H1 (cell line): ENCODE data around the gene BRSK2. TPM values are rescaled to one million over a fixed set of nuclear protein-coding genes. Genes with fewer than 3 reads are reported as not detected.

ENCODE experiments used
- ASH2L ChIP-seq: fragments of 200-600, 300-600 bp; sonication (generic); IDR thresholded peaks from one replicate; pipeline ENCODE4 v1.7.1; 2017; ENCODE audit warnings: low read length
- ATF3 ChIP-seq: IDR thresholded peaks from 2 replicates; pipeline ENCODE4 v1.6.1; 2011; ENCODE audit warnings: low read depth, mild to moderate bottlenecking, low read length; ENCODE audit not compliant: insufficient read depth
- CHD7 ChIP-seq: fragments of 300-600 bp; sonication (generic); IDR thresholded peaks from 2 replicates; pipeline ENCODE4 v1.7.1; 2012; ENCODE audit warnings: low read length, moderate library complexity, mild to moderate bottlenecking, inconsistent platforms; ENCODE audit not compliant: insufficient replicate concordance
- EZH2 ChIP-seq: fragments of 200-600 bp; sonication (generic); IDR thresholded peaks from 2 replicates; pipeline ENCODE4 v1.7.1; 2012; ENCODE audit warnings: low read depth, mild to moderate bottlenecking, moderate library complexity, low read length, inconsistent platforms; ENCODE audit not compliant: severe bottlenecking
- GTF2F1 ChIP-seq: IDR thresholded peaks from 2 replicates; pipeline ENCODE4 v1.6.1; 2012; ENCODE audit warnings: low read depth, low read length, improper control_type of control experiment, borderline replicate concordance
- HDAC2 ChIP-seq, 2 experiments: fragments of 300-600 bp in 1 of 2; sonication (generic) in 1 of 2; IDR thresholded peaks; 2 replicates each; pipeline ENCODE4 v1.6.1; 2011 to 2012; ENCODE audit warnings: low read depth in 2 of 2, low read length in 2 of 2, mild to moderate bottlenecking in 2 of 2, moderate library complexity in 2 of 2, borderline replicate concordance in 1 of 2, inconsistent platforms in 1 of 2
- KDM1A ChIP-seq: fragments of 200-600, 300-600 bp; sonication (generic); IDR thresholded peaks from 2 replicates; pipeline ENCODE4 v1.7.1; 2016; ENCODE audit warnings: mild to moderate bottlenecking, low read length, borderline replicate concordance
- MAFK ChIP-seq: IDR thresholded peaks from 2 replicates; pipeline ENCODE4 v1.6.1; 2012; ENCODE audit warnings: low read depth, mild to moderate bottlenecking, improper control_type of control experiment, low read length
- ZNF274 ChIP-seq: IDR thresholded peaks from 2 replicates; pipeline ENCODE4 v1.7.0; 2012; ENCODE audit warnings: low read length, borderline replicate concordance; ENCODE audit errors: extremely low read depth
- polyA plus RNA-seq, 7 experiments: library from polyadenylated mRNA; depleted of rRNA in 3 of 7; stranded (reverse) in 5 of 7; unstranded in 2 of 7; fragments of >200 nt in 5 of 7; fragments of 200-250 nt in 2 of 7; gene quantifications; 1 replicate in 5 of 7; 2 replicates in 1 of 7; 4 replicates in 1 of 7; pipeline versions ENCODE4 v1.2.1 to v1.2.3, GENCODE V29; 2011 to 2013; ENCODE audit warnings: missing spikeins in 2 of 7, mixed read lengths in 2 of 7
- total RNA-seq: library from RNA; stranded (reverse); fragmentation: NEBNext Ultra II Directional; extraction: Animal tissue kit (Norgen Biotek cat#: 25700); gene quantifications from 2 replicates; pipeline ENCODE4 v1.2.1, GENCODE V29; 2021

BRSK2 gene
- total and polyA plus RNA-seq, 2 of the 8 experiments (the other 6 are each of a cell fraction or from before 2014, with no cell fraction given), result 17.3 to 27.1 TPM

GRCh38 chr11:1472180-1473005 lies 82.7 kb downstream of the BRSK2 start (continued):
- TF ChIP-seq CHD7 (no peak), ATF3 (no peak), KDM1A (no peak), ZNF274 (no peak), EZH2 (no peak), ASH2L (no peak), HDAC2 (IDR thresholded peaks at IDR 0.05; ENCODE audit: borderline replicate concordance in 1 of 2, low read depth in 2 of 2, low read length in 2 of 2) (no peak), MAFK (no peak), GTF2F1 (no peak)
